ENCODE data around the gene TMEM63A. TPM values are rescaled to one million over a fixed set of nuclear protein-coding genes. Genes with fewer than 3 reads are reported as not detected.

The TMEM63A gene
- total RNA-seq, 4 donors from 2014 or later = 104 to 256 (median 180) TPM

- no peak overlapping the region for H3K27ac ChIP-seq
- H3K36me3 ChIP-seq = peaks cover 0 to 7% (median 3%) of the 10 kb centered on the region in 4 donors
- in situ Hi-C loops (cut with MboI; ENCODE audit: low pct_ligation_motif_present in 1 of 4, low pct_unique_long_range_greater_than_20kb in 1 of 4, low sequenced_read_pairs in 3 of 4) = no loop called here
- WGBS, 2 donors (ENCODE audit: low coverage in 1 of 2) = 83% methylated on average over 6 of the region's 8 CpGs; no CpG with 5 or more reads in 1 of the 2 donors
- H3K9me3 ChIP-seq = no peaks in the 10 kb centered on the region
- no peak for DNase-seq
- no peaks in the 10 kb centered on the region for H3K27me3 ChIP-seq
- H3K4me3 ChIP-seq = no peak overlapping the region
- no peak for TF ChIP-seq CTCF (IDR thresholded peaks at IDR 0.05)
- peaks cover 0 to 4% (median 0%) of the 10 kb centered on the region in 4 donors for H3K4me1 ChIP-seq
- intact Hi-C loops (cut with DNase I; ENCODE audit: low total_unique reads) = no loop called here
Observed at GRCh38 chr1:225827076-225827475, 55.1 kb downstream of the TMEM63A start.

- Histone ChIP-seq H3K9me3 (no peaks in the 10 kb centered on the region), H3K4me1 (peaks cover 3 to 4% (median 3%) of the 10 kb centered on the region in 4 donors), H3K36me3 (peaks cover 0 to 7% (median 0%) of the 10 kb centered on the region in 4 donors), H3K4me3 (no peak overlapping the region), H3K27me3 (no peaks in the 10 kb centered on the region), H3K27ac (no peak overlapping the region)
- in situ Hi-C loops (cut with MboI; ENCODE audit: low pct_ligation_motif_present in 1 of 4, low pct_unique_long_range_greater_than_20kb in 1 of 4, low sequenced_read_pairs in 3 of 4) (no loop called here), intact Hi-C loops (cut with DNase I; ENCODE audit: low total_unique reads) (no loop called here)
- TF ChIP-seq POLR2AphosphoS5 (IDR thresholded peaks at IDR 0.05) = no peak
- no peak for TF ChIP-seq CTCF (IDR thresholded peaks at IDR 0.05)
- no peak for TF ChIP-seq POLR2A (IDR thresholded peaks at IDR 0.05)
- no peak for TF ChIP-seq EP300 (IDR thresholded peaks at IDR 0.05; ENCODE audit: low read depth)
- DNase-seq = no peak
- 66 to 90% methylated on average over 2 to 7 of the region's 7 CpGs for WGBS, 2 donors (ENCODE audit: low coverage in 1 of 2)
Observed at GRCh38 chr1:225825607-225826007, 56.6 kb downstream of the TMEM63A start.

- H3K27ac ChIP-seq = no peak overlapping the region
- intact Hi-C loops (cut with DNase I; ENCODE audit: low total_unique reads) = no loop called here
- no peaks in the 10 kb centered on the region for H3K9me3 ChIP-seq
- H3K4me1 ChIP-seq = peaks cover 3 to 8% (median 5%) of the 10 kb centered on the region in 4 donors
- peaks cover 0 to 3% (median 0%) of the 10 kb centered on the region in 4 donors for H3K36me3 ChIP-seq
- no peak for DNase-seq
- 59% methylated on average over 6 of the region's 6 CpGs; no CpG with 5 or more reads in 1 of the 2 donors for WGBS, 2 donors (ENCODE audit: low coverage in 1 of 2)
- H3K4me3 ChIP-seq = no peak overlapping the region
- H3K27me3 ChIP-seq = no peaks in the 10 kb centered on the region
- TF ChIP-seq POLR2AphosphoS5 (IDR thresholded peaks at IDR 0.05) = no peak
- TF ChIP-seq CTCF (IDR thresholded peaks at IDR 0.05) = no peak
- no peak for TF ChIP-seq POLR2A (IDR thresholded peaks at IDR 0.05)
- TF ChIP-seq EP300 (IDR thresholded peaks at IDR 0.05; ENCODE audit: low read depth) = no peak
- in situ Hi-C loops (cut with MboI; ENCODE audit: low pct_ligation_motif_present in 1 of 4, low pct_unique_long_range_greater_than_20kb in 1 of 4, low sequenced_read_pairs in 3 of 4) = no loop called here
Observed at GRCh38 chr1:225825078-225825477, 57.1 kb downstream of the TMEM63A start.

- no peak for DNase-seq
- Histone ChIP-seq H3K27me3 (no peaks in the 10 kb centered on the region), H3K36me3 (no peaks in the 10 kb centered on the region), H3K4me3 (no peak overlapping the region), H3K27ac (no peak overlapping the region), H3K4me1 (peaks cover 7 to 11% (median 9%) of the 10 kb centered on the region in 4 donors), H3K9me3 (no peaks in the 10 kb centered on the region)
- in situ Hi-C loops (cut with MboI; ENCODE audit: low pct_ligation_motif_present in 1 of 4, low pct_unique_long_range_greater_than_20kb in 1 of 4, low sequenced_read_pairs in 3 of 4) = no loop called here
- intact Hi-C loops (cut with DNase I; ENCODE audit: low total_unique reads) = no loop called here
- no peak for TF ChIP-seq POLR2AphosphoS5 (IDR thresholded peaks at IDR 0.05)
- WGBS, 2 donors (ENCODE audit: low coverage in 1 of 2) = 82 to 85% methylated on average over 4 to 12 of the region's 12 CpGs
Observed at GRCh38 chr1:225824533-225824941, 57.6 kb downstream of the TMEM63A start.

- intact Hi-C loops (cut with DNase I; ENCODE audit: low total_unique reads) (no loop called here), in situ Hi-C loops (cut with MboI; ENCODE audit: low pct_ligation_motif_present in 1 of 4, low pct_unique_long_range_greater_than_20kb in 1 of 4, low sequenced_read_pairs in 3 of 4) (no loop called here)
- no peak for DNase-seq
- H3K9me3 ChIP-seq = no peaks in the 10 kb centered on the region
- no peak overlapping the region for H3K27ac ChIP-seq
- 85% methylated on average over 12 of the region's 12 CpGs; no CpG with 5 or more reads in 1 of the 2 donors for WGBS, 2 donors (ENCODE audit: low coverage in 1 of 2)
- TF ChIP-seq EP300 (IDR thresholded peaks at IDR 0.05; ENCODE audit: low read depth) (no peak), POLR2A (IDR thresholded peaks at IDR 0.05) (no peak), CTCF (IDR thresholded peaks at IDR 0.05) (no peak), POLR2AphosphoS5 (IDR thresholded peaks at IDR 0.05) (no peak)
- no peaks in the 10 kb centered on the region for H3K36me3 ChIP-seq
- no peaks in the 10 kb centered on the region for H3K27me3 ChIP-seq
- peaks cover 9 to 13% (median 10%) of the 10 kb centered on the region in 4 donors for H3K4me1 ChIP-seq
- H3K4me3 ChIP-seq = no peak overlapping the region
Observed at GRCh38 chr1:225823811-225824261, 58.3 kb downstream of the TMEM63A start.

All from transverse colon (tissue), 4 donors.